Heart right ventricle (tissue), 16 donors: ENCODE data around the gene PLCH1. TPM values are rescaled to one million over a fixed set of nuclear protein-coding genes. Genes with fewer than 3 reads are reported as not detected.

Experiments
- ATAC-seq, 8 donors: fragments of 200-7000 bp; cut with Tn5 transposase; one replicate each; pipeline ENCODE4 v1.9.1; 2020; ENCODE audit warnings: mild to moderate bottlenecking in 8 of 8, moderate library complexity in 8 of 8, moderate number of reproducible peaks in 1 of 8
- DNase-seq, 2 donors: peaks; one replicate each; pipeline ENCODE4 v3.0.0-alpha.2; 2020
- H3K27ac ChIP-seq, 10 donors: fragments of 200-600 bp; sonication (generic) in 2 of 10; one replicate each; pipeline versions ENCODE4 v1.5.0 to v1.8.0; 2020 to 2022; ENCODE audit warnings: mild to moderate bottlenecking in 3 of 10
- H3K27me3 ChIP-seq, 7 donors: fragments of 200-600 bp; one replicate each; pipeline ENCODE4 v1.8.0; 2021 to 2022; ENCODE audit warnings: mild to moderate bottlenecking in 2 of 7
- H3K36me3 ChIP-seq, 9 donors: fragments of 200-600 bp; sonication (generic) in 1 of 9; one replicate each; pipeline versions ENCODE4 v1.5.0 to v1.8.0; 2020 to 2022; ENCODE audit warnings: mild to moderate bottlenecking in 2 of 9
- H3K4me1 ChIP-seq, 9 donors: fragments of 200-600 bp; sonication (generic) in 1 of 9; one replicate each; pipeline versions ENCODE4 v1.5.0 to v1.8.0; 2020 to 2022; ENCODE audit warnings: mild to moderate bottlenecking in 4 of 9
- H3K4me3 ChIP-seq, 10 donors: fragments of 200-600 bp; sonication (generic) in 2 of 10; one replicate each; pipeline versions ENCODE4 v1.5.0 to v1.8.0; 2020 to 2022; ENCODE audit warnings: mild to moderate bottlenecking in 7 of 10, moderate library complexity in 2 of 10
- H3K9me3 ChIP-seq, 11 donors: fragments of 200-600 bp in 10 of 11; sonication (generic) in 2 of 11; one replicate each; pipeline versions ENCODE4 v1.5.0 to v1.8.0; 2013 to 2022; ENCODE audit warnings: mild to moderate bottlenecking in 2 of 11, control low read depth in 1 of 11, moderate library complexity in 1 of 11
- WGBS, 2 donors: extraction: QIAGEN DNeasy Blood & Tissue Kit; methylation state at CpG; one replicate each; pipeline ENCODE4 v1.1.7; 2013; ENCODE audit warnings: inconsistent platforms in 1 of 2; 5-methylcytosine and 5-hydroxymethylcytosine counted together
- intact Hi-C, 10 donors: fragments of 100-400 bp; cut with DNase I; formaldehyde crosslinking; loops; one replicate each; pipeline versions ENCODE4 v1.11.1 to v1.14.2; 2022
- polyA plus RNA-seq, 2 donors: library from polyadenylated mRNA; stranded (reverse); fragments of 200-250 nt; gene quantifications; one replicate each; pipeline ENCODE4 v1.2.3, GENCODE V29; 2013
- total RNA-seq, 10 donors: library from RNA; stranded (reverse); fragmentation: NEBNext Ultra II Directional in 3 of 10; extraction: Animal tissue kit (Norgen Biotek cat#: 25700) in 3 of 10; gene quantifications; one replicate each; pipeline versions ENCODE4 v1.2.1 to v1.2.4, GENCODE V29; 2021 to 2023
- TF ChIP-seq, protein P1 (sequence below), 9 donors: fragments of 200-600 bp; sonication (generic) in 2 of 9; IDR thresholded peaks; one replicate each; pipeline versions ENCODE4 v1.5.0 to v1.8.0; 2021 to 2022; ENCODE audit warnings: antibody characterized with exemption in 9 of 9, mild to moderate bottlenecking in 5 of 9, moderate library complexity in 1 of 9
- donor health status: Arrhythmogenic right ventricular cardiomyopathy.
- donor health status: ischemic (EF 13 %, LVEDD 7.1; RV severe dilation, severe dysfunction).
- donor health status: healthy with polysubstance abuse.
- donor health status: DM: no; HTN: yes; CAD: no.
- donor health status: DM: no; HTN: no; CAD: no.
- donor health status: ischemic (EF 25% LVEDD 6.9; RV normal size, moderate dysfunction).
- donor health status: ischemic (EF 25% LVEDD 5.7; RV mildly dilated, moderate dysfunction).
- donor health status: healthy.
- donor health status: DM: yes; HTN: yes; CAD: no.
- donor health status: Ischemic cardiomyopathy.
- donor health status: ischemic (EF 35%, LVEDD 5.7; RV mildly dilated, moderate dysfunction).
- donor health status: nonischemic (EF 11% LVEDD 7.7; RV severe dilation, severe dysfunction).
- donor health status: DM: yes; HTN: yes; CAD: no.
- donor health status: PGD.
- donor health status: ischemic (EF 29% LVEDD 5.4; RV normal size, mild dysfunction).
- donor health status: nonischemic (EF 23%, LVEDD 6.1; RV moderate dilation, normal function).

The PLCH1 gene
- total and polyA plus RNA-seq, 12 donors, result 0.13 to 2.1 (median 0.51) TPM

DNA sequence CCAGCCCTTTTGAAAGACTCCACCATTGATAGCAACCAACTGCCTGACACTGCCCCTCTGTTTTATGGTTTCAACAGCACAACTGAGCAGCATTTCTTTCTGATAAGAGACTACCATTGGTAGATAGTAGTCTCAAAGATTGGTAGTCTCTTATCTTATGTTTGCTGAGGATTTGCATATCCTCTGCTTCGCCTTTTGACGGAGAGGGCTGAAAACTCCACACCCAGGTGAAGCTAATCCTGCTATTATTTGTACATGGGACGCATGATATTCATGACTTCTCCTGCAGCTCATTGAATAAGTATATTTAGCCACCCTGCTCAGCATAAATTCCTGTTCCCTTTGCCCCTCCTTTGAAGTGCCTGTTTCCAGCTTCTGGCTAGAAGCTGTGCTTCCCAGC is 332.0 kb downstream of the PLCH1 start:
- no peaks in the 10 kb centered on the region for H3K36me3 ChIP-seq
- DNase-seq, result no peak
- H3K4me3 ChIP-seq, result no peak overlapping the region
- intact Hi-C loops, result no loop called here
- H3K27ac ChIP-seq, result no peak overlapping the region
- H3K27me3 ChIP-seq, result no peaks in the 10 kb centered on the region
- 41 to 50% methylated on average over 3 of the region's 3 CpGs for WGBS, 2 donors
- H3K9me3 ChIP-seq, result no peaks in the 10 kb centered on the region
- TF ChIP-seq, protein P1, sequence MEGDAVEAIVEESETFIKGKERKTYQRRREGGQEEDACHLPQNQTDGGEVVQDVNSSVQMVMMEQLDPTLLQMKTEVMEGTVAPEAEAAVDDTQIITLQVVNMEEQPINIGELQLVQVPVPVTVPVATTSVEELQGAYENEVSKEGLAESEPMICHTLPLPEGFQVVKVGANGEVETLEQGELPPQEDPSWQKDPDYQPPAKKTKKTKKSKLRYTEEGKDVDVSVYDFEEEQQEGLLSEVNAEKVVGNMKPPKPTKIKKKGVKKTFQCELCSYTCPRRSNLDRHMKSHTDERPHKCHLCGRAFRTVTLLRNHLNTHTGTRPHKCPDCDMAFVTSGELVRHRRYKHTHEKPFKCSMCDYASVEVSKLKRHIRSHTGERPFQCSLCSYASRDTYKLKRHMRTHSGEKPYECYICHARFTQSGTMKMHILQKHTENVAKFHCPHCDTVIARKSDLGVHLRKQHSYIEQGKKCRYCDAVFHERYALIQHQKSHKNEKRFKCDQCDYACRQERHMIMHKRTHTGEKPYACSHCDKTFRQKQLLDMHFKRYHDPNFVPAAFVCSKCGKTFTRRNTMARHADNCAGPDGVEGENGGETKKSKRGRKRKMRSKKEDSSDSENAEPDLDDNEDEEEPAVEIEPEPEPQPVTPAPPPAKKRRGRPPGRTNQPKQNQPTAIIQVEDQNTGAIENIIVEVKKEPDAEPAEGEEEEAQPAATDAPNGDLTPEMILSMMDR (IDR thresholded peaks at IDR 0.05), result no peak
- ATAC-seq, result peak in 1 of 8 donors; percentile 24
- H3K4me1 ChIP-seq, result peaks cover 0 to 9% (median 0%) of the 10 kb centered on the region in 9 donors

DNA sequence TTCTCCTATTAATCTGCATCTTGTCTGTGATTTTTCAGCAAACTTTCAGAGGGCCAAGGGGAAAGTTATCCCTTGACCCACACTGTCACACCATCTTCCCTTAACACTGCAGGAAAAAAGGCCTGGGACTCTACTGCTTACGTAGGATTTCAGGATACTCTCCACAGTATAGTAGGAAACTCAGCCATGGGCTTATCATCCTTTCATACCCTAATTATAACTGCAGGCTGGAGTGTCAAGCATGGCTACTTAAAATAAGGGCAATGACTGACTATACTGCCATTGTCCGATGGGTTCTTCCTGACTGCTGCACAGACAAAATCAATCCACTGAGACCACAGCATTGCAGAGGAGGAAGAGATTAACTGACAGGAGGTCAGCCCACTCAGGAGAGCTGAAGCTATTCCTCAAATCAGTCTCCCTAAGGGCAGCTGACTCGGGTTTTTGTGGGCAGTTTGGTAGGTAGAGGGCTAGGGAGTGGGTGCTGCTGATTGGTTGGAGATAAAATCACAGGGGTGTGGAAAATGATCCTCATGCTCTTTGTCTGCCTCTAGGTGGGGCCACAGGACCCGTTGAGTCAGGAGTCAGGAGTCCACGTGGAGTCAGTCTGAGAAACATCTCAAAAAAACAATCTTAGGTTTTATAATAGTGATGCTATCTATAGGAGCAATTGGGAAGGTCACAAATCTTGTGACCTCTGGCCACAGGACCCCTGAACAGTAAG is 333.2 kb downstream of the PLCH1 start:
- peak in 5 of 8 donors; percentile 44 to 85 (median 61) for ATAC-seq
- TF ChIP-seq, protein P1 (IDR thresholded peaks at IDR 0.05), result no peak
- intact Hi-C loops, result no loop called here

DNA sequence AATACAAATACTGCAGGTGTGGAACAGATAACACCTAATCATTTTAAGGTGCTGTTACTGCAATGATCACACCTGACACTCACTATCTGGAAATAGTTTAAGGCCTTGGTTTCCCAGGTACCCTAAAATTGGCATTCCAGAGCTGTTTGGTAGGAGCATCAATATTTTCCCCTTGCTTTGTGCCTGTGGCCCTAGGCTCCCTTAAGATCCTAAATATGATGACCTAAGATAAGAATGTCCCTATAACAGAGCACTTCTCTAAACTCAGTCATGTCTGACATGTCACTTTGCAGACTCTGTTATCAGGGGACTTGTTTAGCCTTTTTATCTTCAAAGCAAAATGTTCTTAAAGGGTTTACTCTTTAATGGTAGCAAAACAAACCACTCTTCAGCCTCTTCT is 335.5 kb downstream of the PLCH1 start:
- Histone ChIP-seq H3K4me3 (no peak overlapping the region), H3K27ac (no peak overlapping the region), H3K9me3 (no peaks in the 10 kb centered on the region), H3K27me3 (no peaks in the 10 kb centered on the region), H3K36me3 (no peaks in the 10 kb centered on the region), H3K4me1 (peaks cover 0 to 9% (median 0%) of the 10 kb centered on the region in 9 donors)
- intact Hi-C loops, result no loop called here
- DNase-seq (no peak), ATAC-seq (no peak)
- TF ChIP-seq, protein P1 (IDR thresholded peaks at IDR 0.05), result no peak

More for the DNA sequence above, 333.2 kb downstream of the PLCH1 start:
- no peaks in the 10 kb centered on the region for H3K36me3 ChIP-seq
- H3K27me3 ChIP-seq, result no peaks in the 10 kb centered on the region
- no peak for DNase-seq
- WGBS, 2 donors, result 62 to 67% methylated on average over 5 of the region's 5 CpGs
- no peaks in the 10 kb centered on the region for H3K9me3 ChIP-seq
- no peak overlapping the region for H3K4me3 ChIP-seq
- peaks cover 0 to 9% (median 0%) of the 10 kb centered on the region in 9 donors for H3K4me1 ChIP-seq
- peak overlapping the region in 1 of 10 donors; percentile 40 for H3K27ac ChIP-seq

DNA sequence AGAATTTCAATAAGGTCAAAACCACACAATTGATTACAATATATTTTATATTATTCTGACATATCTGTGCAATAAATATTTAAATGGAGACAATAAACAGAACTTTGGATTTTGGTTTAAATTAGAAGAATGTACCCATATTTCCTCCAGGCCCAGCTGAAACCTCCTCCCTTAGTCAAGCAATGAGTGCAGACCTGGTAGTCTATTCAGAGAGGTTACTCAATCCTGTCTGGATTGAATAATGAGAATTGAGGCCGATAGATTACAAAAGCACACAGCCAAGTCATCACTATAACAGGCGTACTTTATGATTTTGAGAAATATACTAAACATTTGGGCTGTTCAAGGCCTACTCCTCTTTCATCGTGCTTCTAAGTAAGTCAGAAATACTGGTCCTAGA is 336.9 kb downstream of the PLCH1 start:
- H3K4me3 ChIP-seq, result no peak overlapping the region
- intact Hi-C loops, result no loop called here
- TF ChIP-seq, protein P1 (IDR thresholded peaks at IDR 0.05), result no peak
- 87 to 88% methylated on average over 3 of the region's 3 CpGs for WGBS, 2 donors
- ATAC-seq (no peak), DNase-seq (no peak)
- H3K4me1 ChIP-seq, result peaks cover 0 to 4% (median 0%) of the 10 kb centered on the region in 9 donors
- no peak overlapping the region for H3K27ac ChIP-seq
- no peaks in the 10 kb centered on the region for H3K27me3 ChIP-seq
- H3K9me3 ChIP-seq, result no peaks in the 10 kb centered on the region
- no peaks in the 10 kb centered on the region for H3K36me3 ChIP-seq
